Astrocyte of the cerebellum (primary cell): ENCODE measurements around the gene TRAF7.

Experiments
- DNase-seq: peaks from one replicate; pipeline ENCODE4 v3.0.0-alpha.2; 2011; ENCODE audit warnings: low read depth
- H3K4me3 ChIP-seq: 2 replicates; pipeline ENCODE4 v1.5.1; 2011; ENCODE audit warnings: mild to moderate bottlenecking, low read depth, low read length, moderate library complexity
- in situ Hi-C: cut with HindIII; loops from 2 replicates; pipeline ENCODE4 v1.10.0; 2017; ENCODE audit warnings: low sequenced_read_pairs
- TF ChIP-seq, protein P1 (sequence below): IDR thresholded peaks from 2 replicates; pipeline ENCODE4 v1.5.1; 2012; ENCODE audit warnings: low read length, low read depth, moderate library complexity, mild to moderate bottlenecking; ENCODE audit errors: missing control alignments

TRAF7 gene

DNA sequence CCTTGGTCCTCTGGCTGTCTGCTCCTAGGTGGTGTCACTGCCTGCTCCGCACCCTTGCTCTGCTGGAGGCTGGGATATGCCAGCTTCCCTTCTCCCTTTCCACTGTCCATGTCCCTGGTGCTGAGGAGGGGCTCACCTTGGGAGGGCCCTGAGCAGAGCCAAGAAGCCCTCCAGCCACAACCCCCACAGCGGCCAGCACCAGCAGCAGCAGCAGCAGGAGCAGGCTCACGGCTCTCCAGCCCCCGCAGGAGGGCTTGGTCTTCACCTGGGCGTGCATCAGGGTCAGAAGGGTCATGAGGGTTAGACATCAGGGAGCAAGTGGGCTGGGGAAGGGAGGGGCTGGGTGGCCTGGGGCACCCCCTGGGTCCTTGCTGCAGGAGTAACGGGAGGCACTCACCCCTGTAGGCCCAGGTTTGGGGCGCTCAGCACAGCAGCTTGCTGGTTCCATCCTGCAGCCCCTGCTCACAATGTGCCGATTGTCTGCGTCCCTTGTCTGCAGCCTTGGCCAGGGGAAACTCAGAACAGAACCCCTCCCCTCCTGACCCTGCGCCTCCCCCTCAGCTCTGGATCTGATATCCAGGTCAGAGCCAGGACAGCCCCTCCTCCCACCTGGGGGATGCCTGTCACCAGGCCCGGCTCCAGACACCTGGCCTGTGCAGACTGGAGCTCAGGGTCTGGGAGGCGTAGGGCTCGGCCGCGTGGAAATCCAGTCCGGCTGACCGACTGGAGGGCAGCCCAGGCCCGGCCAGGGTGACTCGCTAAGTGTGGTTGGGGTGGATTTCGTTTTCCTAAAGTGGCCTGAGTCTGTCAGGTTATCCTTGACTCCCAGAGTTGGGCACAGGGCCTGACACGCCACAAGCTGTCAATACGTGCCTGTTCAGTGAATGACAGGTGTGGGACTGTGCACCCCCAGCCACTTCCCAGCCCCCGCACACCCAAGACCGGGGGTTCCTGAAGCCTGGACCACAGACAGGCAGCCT, 55.1 kb downstream of the TRAF7 start, which contains the start of gene BRICD5:
Gene BRICD5 (minus strand): TSS at position 478 of the 980 bp plus-strand sequence. CDS start 30 bp downstream, at position 448.
- H3K4me3 ChIP-seq, result no peak within 1 kb of the TSS
- no peak for DNase-seq
- TF ChIP-seq, protein P1, sequence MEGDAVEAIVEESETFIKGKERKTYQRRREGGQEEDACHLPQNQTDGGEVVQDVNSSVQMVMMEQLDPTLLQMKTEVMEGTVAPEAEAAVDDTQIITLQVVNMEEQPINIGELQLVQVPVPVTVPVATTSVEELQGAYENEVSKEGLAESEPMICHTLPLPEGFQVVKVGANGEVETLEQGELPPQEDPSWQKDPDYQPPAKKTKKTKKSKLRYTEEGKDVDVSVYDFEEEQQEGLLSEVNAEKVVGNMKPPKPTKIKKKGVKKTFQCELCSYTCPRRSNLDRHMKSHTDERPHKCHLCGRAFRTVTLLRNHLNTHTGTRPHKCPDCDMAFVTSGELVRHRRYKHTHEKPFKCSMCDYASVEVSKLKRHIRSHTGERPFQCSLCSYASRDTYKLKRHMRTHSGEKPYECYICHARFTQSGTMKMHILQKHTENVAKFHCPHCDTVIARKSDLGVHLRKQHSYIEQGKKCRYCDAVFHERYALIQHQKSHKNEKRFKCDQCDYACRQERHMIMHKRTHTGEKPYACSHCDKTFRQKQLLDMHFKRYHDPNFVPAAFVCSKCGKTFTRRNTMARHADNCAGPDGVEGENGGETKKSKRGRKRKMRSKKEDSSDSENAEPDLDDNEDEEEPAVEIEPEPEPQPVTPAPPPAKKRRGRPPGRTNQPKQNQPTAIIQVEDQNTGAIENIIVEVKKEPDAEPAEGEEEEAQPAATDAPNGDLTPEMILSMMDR, result no peak
- in situ Hi-C loops, result no loop called here

DNA sequence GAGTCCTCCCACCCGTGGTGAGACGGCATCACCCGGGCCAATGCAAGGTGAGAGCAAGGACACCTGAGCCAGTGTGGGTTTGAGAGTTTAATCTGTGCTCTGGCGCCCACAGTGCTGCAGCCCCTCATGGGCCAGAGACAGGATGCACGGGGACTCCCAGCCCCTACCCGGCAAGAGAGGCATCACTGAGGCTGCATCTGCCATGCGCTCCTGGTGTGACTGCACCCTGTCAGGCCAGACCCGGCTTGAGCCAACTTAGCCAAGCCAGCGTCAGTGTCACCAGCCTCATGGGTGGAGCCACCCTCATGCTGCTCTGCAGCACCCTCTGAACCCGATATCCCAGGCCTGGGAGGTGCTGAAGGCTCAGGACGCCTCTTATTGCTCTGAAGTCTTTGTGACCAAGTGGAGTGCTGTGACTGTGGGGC, 56.4 kb downstream of the TRAF7 start:
- H3K4me3 ChIP-seq, result no peak overlapping the region
- in situ Hi-C loops, result no loop called here
- DNase-seq, result no peak
- TF ChIP-seq, protein P1, result no peak

DNA sequence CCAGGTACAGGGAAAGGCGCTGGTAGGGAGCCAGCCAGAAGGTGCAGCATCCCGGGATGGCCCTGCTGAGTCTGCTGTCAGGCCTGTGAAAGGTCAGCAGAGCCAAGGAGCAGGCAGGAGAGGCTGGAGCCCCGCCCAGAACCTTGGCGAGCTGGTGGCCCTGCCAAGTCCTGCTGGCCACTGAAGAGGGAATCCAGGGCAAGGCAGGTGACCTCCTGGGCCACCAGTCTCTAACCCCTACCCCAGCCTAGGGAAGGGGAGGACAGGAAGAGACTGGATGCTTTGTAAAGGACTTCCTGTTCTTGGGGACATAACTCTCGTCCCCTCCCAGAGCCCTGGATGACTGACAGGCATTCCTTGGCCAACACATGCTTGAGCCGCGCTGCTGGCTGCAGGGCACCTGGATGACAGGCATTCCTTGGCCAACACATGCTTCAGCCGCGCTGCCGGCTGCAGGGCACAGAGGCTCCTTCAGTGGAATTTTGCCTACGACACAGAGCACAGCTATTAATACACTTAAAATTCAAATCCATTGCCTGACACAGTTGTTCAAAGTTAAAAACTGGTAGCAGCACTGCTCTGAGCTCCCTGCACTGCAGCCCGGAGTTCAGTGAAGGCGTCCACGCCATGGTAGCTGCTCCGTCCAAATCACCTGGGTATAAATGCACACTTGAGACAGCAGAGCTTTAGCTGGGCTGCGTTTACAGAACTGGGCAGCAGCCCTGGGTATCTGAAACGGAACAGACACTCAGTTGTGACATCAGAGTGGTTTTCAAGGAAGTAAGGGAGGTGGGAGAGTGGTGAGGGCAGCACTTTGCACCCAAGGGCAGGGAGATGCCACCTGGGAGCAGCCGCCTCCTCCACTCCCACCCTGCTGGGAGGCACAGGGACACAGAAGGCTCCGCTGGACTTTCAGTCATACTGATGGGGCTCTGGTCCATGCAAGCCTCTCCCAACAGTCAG, 57.1 kb downstream of the TRAF7 start:
- in situ Hi-C loops, result no loop called here
- peak overlapping the region; percentile 54 for H3K4me3 ChIP-seq

DNA sequence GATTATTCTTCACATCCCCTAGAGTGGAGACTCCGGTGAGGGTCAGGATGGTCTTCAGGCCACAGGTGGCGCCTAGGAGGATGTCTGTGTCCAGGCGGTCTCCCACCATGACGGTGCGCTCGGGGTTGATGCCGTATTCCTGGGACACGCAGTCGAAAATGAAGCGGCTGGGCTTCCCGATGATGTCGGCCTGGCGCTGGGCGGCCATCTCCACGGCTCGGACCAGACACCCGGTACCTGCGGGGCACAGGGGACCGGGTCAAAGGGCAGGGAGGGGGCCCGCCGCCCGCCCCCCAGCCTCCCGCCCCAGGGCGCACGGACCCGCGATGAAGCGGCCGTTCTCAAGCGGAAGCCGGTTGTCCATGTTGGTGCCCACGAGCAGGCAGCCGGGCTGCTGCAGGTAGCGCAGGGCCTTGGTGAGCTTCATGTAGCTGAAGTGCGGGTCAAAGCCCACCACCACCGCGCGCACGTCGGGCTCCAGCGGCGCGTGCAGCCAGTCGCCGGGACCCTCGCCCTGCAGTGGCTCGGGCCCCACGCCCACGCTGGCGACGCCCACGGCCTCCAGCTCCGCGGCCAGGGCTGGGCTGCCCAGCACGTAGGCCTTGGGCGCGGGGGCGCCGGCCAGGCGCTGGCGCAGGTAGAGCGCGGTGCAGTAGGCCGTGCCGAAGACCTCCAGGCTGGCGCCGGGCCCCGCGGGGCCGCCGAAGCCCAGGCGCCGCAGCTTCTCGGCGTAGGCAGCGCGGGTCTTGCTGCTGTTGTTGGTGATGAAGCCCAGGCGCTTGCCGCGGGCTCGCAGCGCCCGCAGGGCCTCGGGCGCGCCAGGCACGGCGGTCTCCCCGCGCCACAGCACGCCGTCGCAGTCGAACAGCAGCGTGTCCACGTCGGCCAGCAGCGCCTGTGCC, 58.5 kb downstream of the TRAF7 start:
- DNase-seq, result no peak
- peak overlapping the region; percentile 54 for H3K4me3 ChIP-seq
- in situ Hi-C loops, result no loop called here
- TF ChIP-seq, protein P1, result peak; percentile 7

More for the DNA sequence above, 57.1 kb downstream of the TRAF7 start:
- DNase-seq, result no peak
- TF ChIP-seq, protein P1, result no peak

DNA sequence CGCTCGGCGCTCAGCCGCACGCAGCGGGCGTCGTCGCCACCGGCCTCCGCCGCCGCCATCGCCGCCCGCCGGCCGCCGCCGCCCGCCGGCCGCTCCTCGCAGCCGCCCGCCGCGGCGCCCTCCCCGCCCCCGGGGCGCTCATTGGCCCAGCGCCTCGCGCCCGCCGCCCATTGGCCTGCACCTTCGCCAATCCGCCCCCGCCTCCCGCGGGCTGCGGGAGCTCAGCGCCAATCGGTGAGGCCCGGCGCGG, 59.1 kb downstream of the TRAF7 start, which contains the start of gene PGP:
Gene PGP (minus strand): TSS at position 122 of the 250 bp plus-strand sequence. CDS start 63 bp downstream, at position 59.
- in situ Hi-C loops, result no loop called here
- DNase-seq, result no peak
- peak within 1 kb of the TSS; percentile 66 for H3K4me3 ChIP-seq
- TF ChIP-seq, protein P1, result no peak
